ENCODE data around the gene MINDY4.

The MINDY4 gene

GRCh38 chr7:30848121-30848855 is 77.1 kb downstream of the MINDY4 start:
- TF ChIP-seq POLR2AphosphoS5 (IDR thresholded peaks at IDR 0.05; ENCODE audit: low read depth) (no peak), GABPA (IDR thresholded peaks at IDR 0.05; ENCODE audit: low read depth) (no peak), SPI1 (IDR thresholded peaks at IDR 0.05; ENCODE audit: borderline replicate concordance, low read depth) (no peak), CTCF (IDR thresholded peaks at IDR 0.05; ENCODE audit: insufficient read depth, low read length) (no peak), REST (IDR thresholded peaks at IDR 0.05; ENCODE audit: insufficient replicate concordance, low read depth) (no peak)
- DNase-seq (ENCODE audit: low read depth in 1 of 2, low spot score in 1 of 2): no peak
- H3K27ac ChIP-seq (replicated peaks): no peak overlapping the region

GRCh38 chr7:30849565-30849964 is 78.3 kb downstream of the MINDY4 start:
- Histone ChIP-seq H3K27ac (replicated peaks) (no peak overlapping the region), H3K27me3 (ENCODE audit: insufficient read depth, poor library complexity, severe bottlenecking) (no peaks in the 10 kb centered on the region), H3K4me3 (replicated peaks; ENCODE audit: insufficient read depth, low read length) (no peak overlapping the region)
- no peak for DNase-seq (ENCODE audit: low read depth in 1 of 2, low spot score in 1 of 2)
- TF ChIP-seq CTCF (IDR thresholded peaks at IDR 0.05; ENCODE audit: insufficient read depth, low read length) (no peak), GABPA (IDR thresholded peaks at IDR 0.05; ENCODE audit: low read depth) (no peak), POLR2AphosphoS5 (IDR thresholded peaks at IDR 0.05; ENCODE audit: low read depth) (no peak), REST (IDR thresholded peaks at IDR 0.05; ENCODE audit: insufficient replicate concordance, low read depth) (no peak), SPI1 (IDR thresholded peaks at IDR 0.05; ENCODE audit: borderline replicate concordance, low read depth) (no peak)

More at GRCh38 chr7:30848121-30848855, 77.1 kb downstream of the MINDY4 start:
- Histone ChIP-seq H3K27me3 (ENCODE audit: insufficient read depth, poor library complexity, severe bottlenecking) (no peaks in the 10 kb centered on the region), H3K4me3 (replicated peaks; ENCODE audit: insufficient read depth, low read length) (no peak overlapping the region)

- Histone ChIP-seq H3K27me3 (ENCODE audit: insufficient read depth, poor library complexity, severe bottlenecking) (no peaks in the 10 kb centered on the region), H3K4me3 (replicated peaks; ENCODE audit: insufficient read depth, low read length) (no peak overlapping the region), H3K27ac (replicated peaks) (no peak overlapping the region)
- no peak for DNase-seq (ENCODE audit: low read depth in 1 of 2, low spot score in 1 of 2)
- no peak for TF ChIP-seq SPI1 (IDR thresholded peaks at IDR 0.05; ENCODE audit: borderline replicate concordance, low read depth)
- no peak for TF ChIP-seq CTCF (IDR thresholded peaks at IDR 0.05; ENCODE audit: insufficient read depth, low read length)
- no peak for TF ChIP-seq POLR2AphosphoS5 (IDR thresholded peaks at IDR 0.05; ENCODE audit: low read depth)
- no peak for TF ChIP-seq REST (IDR thresholded peaks at IDR 0.05; ENCODE audit: insufficient replicate concordance, low read depth)
- no peak for TF ChIP-seq GABPA (IDR thresholded peaks at IDR 0.05; ENCODE audit: low read depth)
These were observed 79.2 kb downstream of the MINDY4 start for GRCh38 chr7:30850426-30850825.

Measured in HL-60 (cell line).